Neural progenitor cell (in vitro differentiated cells): ENCODE measurements around the gene ITM2C.

Experiments
- CTCF ChIP-seq: fragments of 200-600 bp; sonication (generic); IDR thresholded peaks from 2 replicates; pipeline ENCODE4 v1.5.1; 2017; ENCODE audit warnings: antibody characterized with exemption, mild to moderate bottlenecking
- EZH2 ChIP-seq: fragments of 200-600 bp; sonication (generic); IDR thresholded peaks from 2 replicates; pipeline ENCODE4 v1.6.1; 2017; ENCODE audit warnings: antibody characterized with exemption, mild to moderate bottlenecking, moderate library complexity
- EZH2phosphoT487 ChIP-seq: fragments of 200-600 bp; sonication (generic); IDR thresholded peaks from 2 replicates; pipeline ENCODE4 v1.6.1; 2017; ENCODE audit warnings: antibody characterized with exemption

DNA sequence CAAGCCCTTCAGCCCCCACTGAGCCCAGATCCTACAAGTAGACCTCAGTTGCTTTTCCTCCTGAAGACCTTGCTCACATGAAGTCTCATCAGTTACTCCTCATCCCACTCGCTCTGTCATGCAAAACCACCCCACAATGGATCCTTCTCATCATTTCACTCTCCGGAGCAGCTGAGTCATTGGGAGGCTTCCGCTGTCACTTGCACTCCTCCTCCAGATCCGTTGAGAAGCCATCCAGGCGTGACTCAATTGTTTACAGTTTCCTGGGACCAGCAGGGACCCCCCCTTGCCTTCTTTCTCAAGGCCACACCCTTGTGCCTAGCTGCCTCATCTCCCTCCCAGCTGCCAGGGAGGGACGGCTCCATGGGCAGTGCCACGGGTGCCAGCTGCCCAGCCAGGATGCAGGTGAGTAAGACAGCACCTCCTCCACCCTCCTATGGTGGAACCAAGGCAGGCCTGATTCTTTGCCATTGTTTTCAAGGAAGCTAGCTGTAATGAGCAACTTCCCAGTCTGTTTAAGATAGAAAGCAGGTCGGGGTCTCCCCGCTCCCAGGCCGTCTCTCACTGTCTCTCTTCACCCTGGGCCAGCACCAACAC, 44.0 kb downstream of the ITM2C start:
- TF ChIP-seq CTCF (no peak), EZH2phosphoT487 (no peak), EZH2 (no peak)
